GM19043 (cell line): ENCODE results near the gene RAPH1.
A peak's percentile ranks its signal among the peaks of the same experiment; 100 is the strongest.

ENCODE experiments used
- ATAC-seq: cut with Tn5 transposase; IDR thresholded peaks from one replicate; pipeline ENCODE4 v1.9.1; 2021; ENCODE audit warnings: low read depth; ENCODE audit not compliant: unreplicated experiment

Gene RAPH1

GRCh38 chr2:203535078-203535783 lies at the start of gene RAPH1:
Gene RAPH1, minus strand, starts transcription at chr2:203535301. Its CDS starts 39,948 bp downstream, at chr2:203495353.
- ATAC-seq = peak; percentile 67

GRCh38 chr2:203584784-203585183 lies 49.7 kb upstream of the RAPH1 start:
- ATAC-seq = no peak

- no peak for ATAC-seq
Observed at GRCh38 chr2:203583701-203584100, 48.6 kb upstream of the RAPH1 start.

GRCh38 chr2:203583084-203583695 lies 48.1 kb upstream of the RAPH1 start:
- no peak for ATAC-seq

- no peak for ATAC-seq
Observed at GRCh38 chr2:203582468-203582867, 47.4 kb upstream of the RAPH1 start.

GRCh38 chr2:203580844-203581243 lies 45.7 kb upstream of the RAPH1 start:
- ATAC-seq = no peak

- no peak for ATAC-seq
Observed at GRCh38 chr2:203579730-203580129, 44.6 kb upstream of the RAPH1 start.

GRCh38 chr2:203578759-203579643 lies 43.9 kb upstream of the RAPH1 start:
- ATAC-seq = peak; percentile 95

- ATAC-seq = no peak
Observed at GRCh38 chr2:203574824-203575223, 39.7 kb upstream of the RAPH1 start.

GRCh38 chr2:203572316-203572715 lies 37.2 kb upstream of the RAPH1 start:
- no peak for ATAC-seq

- ATAC-seq = no peak
Observed at GRCh38 chr2:203569677-203570316, 34.7 kb upstream of the RAPH1 start.

- ATAC-seq = no peak
Observed at GRCh38 chr2:203567691-203568090, 32.6 kb upstream of the RAPH1 start.

- no peak for ATAC-seq
Observed at GRCh38 chr2:203566161-203566560, 31.1 kb upstream of the RAPH1 start.

- ATAC-seq = no peak
Observed at GRCh38 chr2:203565076-203565475, 30.0 kb upstream of the RAPH1 start.

- ATAC-seq = no peak
Observed at GRCh38 chr2:203562268-203562667, 27.2 kb upstream of the RAPH1 start.

- ATAC-seq = no peak
Observed at GRCh38 chr2:203559641-203560040, 24.5 kb upstream of the RAPH1 start.

- ATAC-seq = no peak
Observed at GRCh38 chr2:203553784-203554183, 18.7 kb upstream of the RAPH1 start.

GRCh38 chr2:203551778-203552177 lies 16.7 kb upstream of the RAPH1 start:
- ATAC-seq = no peak

- ATAC-seq = no peak
Observed at GRCh38 chr2:203550266-203550665, 15.2 kb upstream of the RAPH1 start.

- no peak for ATAC-seq
Observed at GRCh38 chr2:203549406-203549805, 14.3 kb upstream of the RAPH1 start.

GRCh38 chr2:203548887-203549286 lies 13.8 kb upstream of the RAPH1 start:
- no peak for ATAC-seq
